DOHH2 (cell line): ENCODE measurements around the gene VKORC1L1.

Experiments
- EZH2phosphoT487 ChIP-seq: fragments of 200-600 bp; sonication (generic); IDR thresholded peaks from 2 replicates; pipeline ENCODE4 v1.6.1; 2017; ENCODE audit warnings: borderline replicate concordance, mild to moderate bottlenecking, antibody characterized with exemption, low read length, moderate library complexity, mixed read lengths
- TF ChIP-seq, protein P1 (sequence below): fragments of 200-600 bp; sonication (generic); IDR thresholded peaks from one replicate; pipeline ENCODE4 v1.5.1; 2014; ENCODE audit warnings: antibody characterized with exemption, mild to moderate bottlenecking, low read depth, low read length; ENCODE audit not compliant: poor library complexity, severe bottlenecking

DNA sequence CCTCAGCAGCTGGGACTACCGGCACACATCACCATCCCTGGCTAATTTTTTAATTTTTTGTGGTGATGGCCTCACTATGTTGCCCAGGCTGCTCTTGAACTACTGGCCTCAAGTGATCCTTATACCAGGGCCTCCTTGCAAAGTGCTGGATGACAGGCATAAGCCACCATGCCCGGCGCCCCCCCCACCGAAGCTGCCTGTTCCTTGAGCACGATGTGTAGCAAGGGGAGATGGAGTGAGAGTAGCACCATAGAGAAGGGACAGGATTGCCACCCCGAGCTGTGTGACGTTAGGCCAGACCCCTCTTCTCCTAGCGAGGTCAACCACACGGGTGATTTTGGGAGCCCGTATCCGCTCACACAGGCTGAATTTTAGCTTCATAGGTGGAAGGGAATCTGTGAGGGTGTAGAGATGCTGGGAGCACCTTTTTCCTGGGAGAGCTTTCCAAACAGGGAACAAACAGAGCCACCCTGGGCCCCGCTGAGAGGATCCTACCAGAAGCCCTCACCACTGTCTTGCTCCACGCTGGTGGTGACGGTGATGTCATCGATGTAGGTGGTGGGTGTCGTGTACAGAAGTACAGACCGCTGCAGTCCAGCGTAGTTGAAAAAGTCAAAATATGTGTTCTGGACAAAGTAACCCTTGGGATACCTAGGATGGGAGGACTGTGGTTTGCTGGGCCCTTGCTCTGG lies 106.2 kb downstream of the VKORC1L1 start:
- TF ChIP-seq, protein P1, sequence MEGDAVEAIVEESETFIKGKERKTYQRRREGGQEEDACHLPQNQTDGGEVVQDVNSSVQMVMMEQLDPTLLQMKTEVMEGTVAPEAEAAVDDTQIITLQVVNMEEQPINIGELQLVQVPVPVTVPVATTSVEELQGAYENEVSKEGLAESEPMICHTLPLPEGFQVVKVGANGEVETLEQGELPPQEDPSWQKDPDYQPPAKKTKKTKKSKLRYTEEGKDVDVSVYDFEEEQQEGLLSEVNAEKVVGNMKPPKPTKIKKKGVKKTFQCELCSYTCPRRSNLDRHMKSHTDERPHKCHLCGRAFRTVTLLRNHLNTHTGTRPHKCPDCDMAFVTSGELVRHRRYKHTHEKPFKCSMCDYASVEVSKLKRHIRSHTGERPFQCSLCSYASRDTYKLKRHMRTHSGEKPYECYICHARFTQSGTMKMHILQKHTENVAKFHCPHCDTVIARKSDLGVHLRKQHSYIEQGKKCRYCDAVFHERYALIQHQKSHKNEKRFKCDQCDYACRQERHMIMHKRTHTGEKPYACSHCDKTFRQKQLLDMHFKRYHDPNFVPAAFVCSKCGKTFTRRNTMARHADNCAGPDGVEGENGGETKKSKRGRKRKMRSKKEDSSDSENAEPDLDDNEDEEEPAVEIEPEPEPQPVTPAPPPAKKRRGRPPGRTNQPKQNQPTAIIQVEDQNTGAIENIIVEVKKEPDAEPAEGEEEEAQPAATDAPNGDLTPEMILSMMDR, result no peak
- no peak for TF ChIP-seq EZH2phosphoT487
